A204.1 (cell line): Measurements from ENCODE around the gene ODC1.

Source experiments
- FAIRE-seq: peaks from 2 replicates; lab custom pipeline; 2012; peaks lifted over from hg19 to GRCh38; lab: Jason Lieb, UNC

ODC1 gene

GRCh38 chr2:10433947-10434885 is 13.9 kb downstream of the ODC1 start:
- FAIRE-seq = no peak

GRCh38 chr2:10433264-10433946 is 14.7 kb downstream of the ODC1 start:
- FAIRE-seq = no peak

- FAIRE-seq = no peak
Measured at GRCh38 chr2:10432311-10433181, 15.6 kb downstream of the ODC1 start.

DNA sequence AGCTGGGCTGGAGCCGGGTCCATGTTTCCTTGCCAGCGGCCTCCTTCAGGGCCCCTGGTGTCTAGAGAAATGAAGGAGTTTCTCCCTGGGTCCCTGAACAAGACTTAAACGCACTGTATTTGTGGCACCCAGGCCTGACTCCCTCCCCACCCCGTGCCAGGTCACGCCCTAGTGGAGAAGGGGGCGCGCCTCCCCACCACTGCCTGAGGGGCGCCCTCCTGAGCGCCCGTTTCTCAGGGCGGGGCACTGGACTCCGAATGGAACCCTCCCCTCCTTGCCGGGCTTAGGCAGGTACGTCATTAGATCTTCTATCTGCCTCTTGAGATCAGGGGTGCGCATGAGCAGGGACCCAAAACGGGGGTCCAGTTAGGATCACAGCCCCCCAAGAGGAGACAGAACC is 16.3 kb downstream of the ODC1 start:
- FAIRE-seq = no peak

- no peak for FAIRE-seq
Measured at GRCh38 chr2:10430886-10431622, 17.1 kb downstream of the ODC1 start.

DNA sequence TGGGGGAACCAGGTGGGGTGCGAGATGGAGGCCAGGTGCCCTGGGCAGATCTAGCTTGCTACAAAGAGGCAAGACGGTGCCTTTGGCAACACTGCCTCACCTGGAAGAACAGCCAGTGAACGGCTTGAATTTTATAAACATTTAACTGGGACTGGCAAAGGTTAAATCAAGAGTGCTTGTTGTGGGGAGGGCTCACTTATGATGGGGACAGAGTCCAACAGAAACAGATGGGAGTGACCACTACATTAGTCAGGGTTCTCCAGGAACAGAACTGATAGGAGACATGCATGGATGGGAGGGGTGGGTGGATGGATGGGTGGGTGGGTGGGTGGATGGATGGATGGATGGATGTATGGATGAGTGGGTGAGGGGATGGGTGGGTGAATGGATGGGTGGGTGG is 19.2 kb downstream of the ODC1 start:
- no peak for FAIRE-seq

DNA sequence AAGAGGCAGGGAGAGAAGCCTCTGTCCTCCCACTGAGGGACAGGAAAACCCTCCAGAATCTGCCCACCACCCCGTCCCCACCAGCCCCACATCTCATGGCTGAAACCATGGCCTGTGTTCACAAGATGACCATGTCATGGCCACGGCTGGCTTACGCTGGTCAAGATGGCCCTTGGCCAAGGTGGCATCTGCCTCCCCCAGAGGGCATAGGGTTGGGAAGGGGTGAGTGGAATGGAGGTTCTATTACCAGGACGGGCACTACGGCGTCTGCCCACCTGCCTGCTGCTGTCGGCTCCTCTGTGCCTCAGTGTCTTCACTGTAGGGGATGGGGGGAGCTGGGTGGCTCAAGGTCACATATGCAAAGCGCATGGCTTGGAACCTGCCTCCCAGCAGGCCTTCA is 19.8 kb downstream of the ODC1 start:
- no peak for FAIRE-seq

- no peak for FAIRE-seq
Measured at GRCh38 chr2:10427618-10427949, 20.5 kb downstream of the ODC1 start.

- FAIRE-seq = no peak
Measured at GRCh38 chr2:10426726-10427617, 21.2 kb downstream of the ODC1 start.

- FAIRE-seq = no peak
Measured at GRCh38 chr2:10425699-10426098, 22.4 kb downstream of the ODC1 start.

DNA sequence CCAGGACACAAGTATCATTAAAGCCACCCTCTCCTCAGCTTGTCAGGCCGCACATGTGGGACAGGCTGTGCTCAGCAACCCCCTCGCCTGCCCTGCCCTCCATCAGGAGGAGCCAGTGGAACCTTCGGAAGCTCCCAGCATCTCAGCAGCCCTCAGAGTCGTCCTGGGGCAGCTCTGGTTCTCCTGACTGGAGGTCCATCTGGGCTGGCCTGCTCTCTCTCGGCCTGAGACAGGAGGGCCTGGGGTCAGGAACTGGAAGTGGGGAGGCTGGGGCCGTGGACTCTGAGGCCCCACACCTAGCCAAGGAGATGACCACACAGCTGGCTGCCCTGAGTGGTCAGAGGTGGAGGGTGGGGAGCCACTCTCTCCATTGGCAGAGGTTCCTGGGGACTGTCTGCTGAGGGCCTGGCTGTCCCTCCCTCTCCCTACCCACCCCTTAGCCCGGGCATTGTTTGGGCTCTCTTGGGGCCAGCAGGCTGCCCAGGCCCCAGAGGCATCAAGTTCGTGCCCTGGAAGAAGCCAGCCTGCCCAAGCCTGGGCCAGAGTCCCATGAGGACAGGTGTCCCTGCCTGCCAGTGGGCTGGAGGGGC is 23.1 kb downstream of the ODC1 start:
- no peak for FAIRE-seq

GRCh38 chr2:10424051-10424450 is 24.1 kb downstream of the ODC1 start:
- FAIRE-seq = no peak

DNA sequence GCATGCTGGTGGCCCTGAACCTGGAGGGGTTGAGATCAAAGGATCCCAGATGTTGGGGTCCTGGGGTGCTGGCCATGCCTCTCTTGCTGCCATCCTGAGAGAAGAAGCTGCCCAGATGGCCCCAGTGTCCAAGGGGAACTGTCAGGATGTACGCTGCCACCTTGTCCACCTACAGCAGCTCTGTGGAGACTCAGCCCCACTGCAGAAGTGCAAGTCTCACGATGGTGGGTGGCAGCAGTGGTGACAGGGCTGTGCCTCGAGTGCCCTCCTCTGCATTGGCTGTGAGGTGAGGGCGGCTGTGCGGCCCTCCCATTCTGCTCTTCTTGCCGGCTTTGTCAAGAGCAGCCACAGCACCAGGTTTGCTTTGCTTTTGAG is 24.7 kb downstream of the ODC1 start:
- FAIRE-seq = no peak

DNA sequence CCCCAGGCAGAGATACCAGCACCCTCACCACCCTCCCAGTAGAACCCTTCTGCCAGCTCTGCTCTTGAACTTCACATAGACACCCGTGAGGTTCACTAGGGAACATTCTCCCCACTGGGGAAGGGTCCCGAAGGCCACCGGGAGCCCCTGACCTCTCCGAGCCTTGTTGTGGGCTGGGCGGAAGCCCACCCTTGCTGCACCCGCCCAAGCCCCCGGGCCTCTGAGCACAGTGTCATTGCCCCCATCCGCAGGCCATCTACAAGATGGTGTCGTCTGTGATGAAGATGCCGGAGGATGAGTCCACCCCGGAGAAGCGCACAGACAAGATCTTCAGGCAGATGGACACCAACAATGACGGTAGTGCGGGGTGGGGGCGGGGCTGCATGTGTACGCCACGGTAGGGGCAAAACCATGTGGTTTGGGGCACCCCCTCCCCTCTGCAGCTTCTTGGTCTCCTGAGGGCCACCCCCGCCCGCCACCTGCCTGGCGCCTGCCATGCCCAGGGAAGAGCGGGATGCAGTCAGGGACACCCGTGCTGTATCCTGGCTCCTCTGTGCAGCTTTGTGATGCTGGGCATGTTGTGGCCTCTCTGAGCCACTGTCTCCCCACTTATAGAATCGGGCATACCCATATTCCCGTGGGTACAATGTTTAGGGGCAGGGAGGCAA is 25.3 kb downstream of the ODC1 start:
- FAIRE-seq = no peak

GRCh38 chr2:10422251-10422650 is 25.9 kb downstream of the ODC1 start:
- no peak for FAIRE-seq

DNA sequence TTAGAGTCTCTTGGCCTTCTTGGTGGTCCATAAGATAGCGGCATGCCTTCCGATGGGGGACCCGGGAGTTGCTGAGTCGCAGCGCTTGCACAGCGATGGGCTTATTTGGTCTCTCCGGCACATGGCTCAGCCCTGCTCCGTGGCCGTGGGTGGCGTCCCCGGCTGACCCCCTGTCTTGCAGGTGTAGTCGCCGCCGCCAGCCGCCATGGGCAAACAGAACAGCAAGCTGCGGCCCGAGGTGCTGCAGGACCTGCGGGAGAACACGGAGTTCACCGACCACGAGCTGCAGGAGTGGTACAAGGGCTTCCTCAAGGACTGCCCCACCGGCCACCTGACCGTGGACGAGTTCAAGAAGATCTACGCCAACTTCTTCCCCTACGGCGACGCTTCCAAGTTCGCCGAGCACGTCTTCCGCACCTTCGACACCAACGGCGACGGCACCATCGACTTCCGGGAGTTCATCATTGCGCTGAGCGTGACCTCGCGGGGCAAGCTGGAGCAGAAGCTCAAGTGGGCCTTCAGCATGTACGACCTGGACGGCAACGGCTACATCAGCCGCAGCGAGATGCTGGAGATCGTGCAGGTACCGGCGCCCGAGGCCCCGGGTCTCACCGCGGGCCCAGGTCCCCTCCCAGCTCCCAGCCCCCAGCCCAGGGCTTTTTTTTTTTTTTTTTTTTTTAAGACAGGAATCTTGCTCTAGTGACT is 28.4 kb downstream of the ODC1 start:
- FAIRE-seq = no peak

DNA sequence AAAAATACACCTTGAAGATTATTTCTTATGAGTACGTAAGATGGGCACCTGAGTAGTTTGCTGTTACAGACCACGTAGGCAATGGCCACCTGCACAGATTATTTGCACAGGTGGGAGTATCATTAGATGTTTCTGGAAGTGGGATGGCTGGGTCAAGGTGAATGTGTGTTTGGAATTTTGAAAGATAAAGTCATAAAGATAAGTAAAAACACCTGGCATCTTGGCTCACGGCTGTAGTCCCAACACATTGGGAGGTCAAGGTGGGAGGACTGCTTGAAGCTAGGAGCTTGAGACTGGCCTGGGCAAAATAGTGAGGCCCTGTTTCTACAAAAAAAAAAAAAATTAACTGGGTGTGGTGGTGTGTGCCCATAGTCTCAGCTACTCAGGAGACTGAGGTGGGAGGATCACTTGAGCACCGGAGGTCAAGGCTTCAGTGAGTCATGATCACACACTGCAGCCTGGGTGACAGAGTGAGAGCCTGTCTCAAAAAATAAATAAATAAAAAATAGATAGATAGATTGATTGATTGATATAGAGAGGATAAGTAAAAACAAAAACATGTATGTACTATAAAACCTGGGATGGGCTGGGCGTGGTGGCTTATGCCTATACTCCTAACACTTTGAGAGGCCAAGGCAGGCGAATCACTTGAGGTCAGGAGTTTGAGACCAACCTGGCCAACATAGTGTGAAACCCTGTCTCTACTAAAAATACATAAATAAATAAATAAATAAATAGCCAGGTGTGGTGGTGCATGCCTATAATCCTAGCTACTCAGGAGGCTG is 30.4 kb downstream of the ODC1 start:
- no peak for FAIRE-seq

GRCh38 chr2:10415640-10416039 is 32.5 kb downstream of the ODC1 start:
- no peak for FAIRE-seq

DNA sequence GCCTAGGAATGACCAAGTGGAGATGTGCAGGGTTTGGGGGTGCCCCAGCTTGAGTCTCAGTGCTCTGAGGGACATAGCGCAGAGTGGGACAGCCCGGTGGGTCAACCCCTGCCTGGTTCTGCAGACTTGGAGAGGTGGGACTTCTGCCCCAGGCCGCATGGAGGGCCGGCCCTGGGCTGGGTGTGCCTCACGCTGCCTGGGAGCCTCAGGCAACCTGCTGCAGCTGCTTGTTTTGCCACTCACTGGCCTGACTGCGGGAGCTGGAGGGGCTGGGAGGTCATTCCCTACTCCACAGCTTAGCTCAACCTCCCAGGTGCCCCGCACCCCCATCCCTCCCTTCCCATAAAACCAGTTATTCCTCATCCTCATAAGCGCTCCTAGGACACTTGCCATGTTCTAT is 33.1 kb downstream of the ODC1 start:
- FAIRE-seq = no peak
